ENCODE data around the gene TMEM17.

Gene TMEM17

GRCh38 chr2:62459672-62460071 is 46.3 kb downstream of the TMEM17 start:
- no peak for DNase-seq (ENCODE audit: low read depth in 1 of 2, low spot score in 1 of 2)
- no peaks in the 10 kb centered on the region for H3K27me3 ChIP-seq (ENCODE audit: insufficient read depth, poor library complexity, severe bottlenecking)
- TF ChIP-seq GABPA (IDR thresholded peaks at IDR 0.05; ENCODE audit: low read depth), result no peak
- TF ChIP-seq POLR2AphosphoS5 (IDR thresholded peaks at IDR 0.05; ENCODE audit: low read depth), result no peak
- TF ChIP-seq, protein P1, sequence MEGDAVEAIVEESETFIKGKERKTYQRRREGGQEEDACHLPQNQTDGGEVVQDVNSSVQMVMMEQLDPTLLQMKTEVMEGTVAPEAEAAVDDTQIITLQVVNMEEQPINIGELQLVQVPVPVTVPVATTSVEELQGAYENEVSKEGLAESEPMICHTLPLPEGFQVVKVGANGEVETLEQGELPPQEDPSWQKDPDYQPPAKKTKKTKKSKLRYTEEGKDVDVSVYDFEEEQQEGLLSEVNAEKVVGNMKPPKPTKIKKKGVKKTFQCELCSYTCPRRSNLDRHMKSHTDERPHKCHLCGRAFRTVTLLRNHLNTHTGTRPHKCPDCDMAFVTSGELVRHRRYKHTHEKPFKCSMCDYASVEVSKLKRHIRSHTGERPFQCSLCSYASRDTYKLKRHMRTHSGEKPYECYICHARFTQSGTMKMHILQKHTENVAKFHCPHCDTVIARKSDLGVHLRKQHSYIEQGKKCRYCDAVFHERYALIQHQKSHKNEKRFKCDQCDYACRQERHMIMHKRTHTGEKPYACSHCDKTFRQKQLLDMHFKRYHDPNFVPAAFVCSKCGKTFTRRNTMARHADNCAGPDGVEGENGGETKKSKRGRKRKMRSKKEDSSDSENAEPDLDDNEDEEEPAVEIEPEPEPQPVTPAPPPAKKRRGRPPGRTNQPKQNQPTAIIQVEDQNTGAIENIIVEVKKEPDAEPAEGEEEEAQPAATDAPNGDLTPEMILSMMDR (IDR thresholded peaks at IDR 0.05; ENCODE audit: insufficient read depth, low read length), result no peak
- no peak for TF ChIP-seq SPI1 (IDR thresholded peaks at IDR 0.05; ENCODE audit: borderline replicate concordance, low read depth)
- TF ChIP-seq, protein P2, sequence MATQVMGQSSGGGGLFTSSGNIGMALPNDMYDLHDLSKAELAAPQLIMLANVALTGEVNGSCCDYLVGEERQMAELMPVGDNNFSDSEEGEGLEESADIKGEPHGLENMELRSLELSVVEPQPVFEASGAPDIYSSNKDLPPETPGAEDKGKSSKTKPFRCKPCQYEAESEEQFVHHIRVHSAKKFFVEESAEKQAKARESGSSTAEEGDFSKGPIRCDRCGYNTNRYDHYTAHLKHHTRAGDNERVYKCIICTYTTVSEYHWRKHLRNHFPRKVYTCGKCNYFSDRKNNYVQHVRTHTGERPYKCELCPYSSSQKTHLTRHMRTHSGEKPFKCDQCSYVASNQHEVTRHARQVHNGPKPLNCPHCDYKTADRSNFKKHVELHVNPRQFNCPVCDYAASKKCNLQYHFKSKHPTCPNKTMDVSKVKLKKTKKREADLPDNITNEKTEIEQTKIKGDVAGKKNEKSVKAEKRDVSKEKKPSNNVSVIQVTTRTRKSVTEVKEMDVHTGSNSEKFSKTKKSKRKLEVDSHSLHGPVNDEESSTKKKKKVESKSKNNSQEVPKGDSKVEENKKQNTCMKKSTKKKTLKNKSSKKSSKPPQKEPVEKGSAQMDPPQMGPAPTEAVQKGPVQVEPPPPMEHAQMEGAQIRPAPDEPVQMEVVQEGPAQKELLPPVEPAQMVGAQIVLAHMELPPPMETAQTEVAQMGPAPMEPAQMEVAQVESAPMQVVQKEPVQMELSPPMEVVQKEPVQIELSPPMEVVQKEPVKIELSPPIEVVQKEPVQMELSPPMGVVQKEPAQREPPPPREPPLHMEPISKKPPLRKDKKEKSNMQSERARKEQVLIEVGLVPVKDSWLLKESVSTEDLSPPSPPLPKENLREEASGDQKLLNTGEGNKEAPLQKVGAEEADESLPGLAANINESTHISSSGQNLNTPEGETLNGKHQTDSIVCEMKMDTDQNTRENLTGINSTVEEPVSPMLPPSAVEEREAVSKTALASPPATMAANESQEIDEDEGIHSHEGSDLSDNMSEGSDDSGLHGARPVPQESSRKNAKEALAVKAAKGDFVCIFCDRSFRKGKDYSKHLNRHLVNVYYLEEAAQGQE (IDR thresholded peaks at IDR 0.05; ENCODE audit: insufficient replicate concordance, low read depth), result no peak
- H3K27ac ChIP-seq (replicated peaks), result no peak overlapping the region
- no peak overlapping the region for H3K4me3 ChIP-seq (replicated peaks; ENCODE audit: insufficient read depth, low read length)

GRCh38 chr2:62459106-62459505 is 46.9 kb downstream of the TMEM17 start:
- Histone ChIP-seq H3K27me3 (ENCODE audit: insufficient read depth, poor library complexity, severe bottlenecking) (no peaks in the 10 kb centered on the region), H3K4me3 (replicated peaks; ENCODE audit: insufficient read depth, low read length) (no peak overlapping the region), H3K27ac (replicated peaks) (no peak overlapping the region)
- no peak for DNase-seq (ENCODE audit: low read depth in 1 of 2, low spot score in 1 of 2)
- TF ChIP-seq POLR2AphosphoS5 (IDR thresholded peaks at IDR 0.05; ENCODE audit: low read depth) (no peak), SPI1 (IDR thresholded peaks at IDR 0.05; ENCODE audit: borderline replicate concordance, low read depth) (no peak), GABPA (IDR thresholded peaks at IDR 0.05; ENCODE audit: low read depth) (no peak)
- TF ChIP-seq, protein P1 (IDR thresholded peaks at IDR 0.05; ENCODE audit: insufficient read depth, low read length), result no peak
- TF ChIP-seq, protein P2 (IDR thresholded peaks at IDR 0.05; ENCODE audit: insufficient replicate concordance, low read depth), result no peak

- no peak overlapping the region for H3K27ac ChIP-seq (replicated peaks)
- H3K27me3 ChIP-seq (ENCODE audit: insufficient read depth, poor library complexity, severe bottlenecking), result no peaks in the 10 kb centered on the region
- no peak for DNase-seq (ENCODE audit: low read depth in 1 of 2, low spot score in 1 of 2)
- no peak overlapping the region for H3K4me3 ChIP-seq (replicated peaks; ENCODE audit: insufficient read depth, low read length)
- no peak for TF ChIP-seq GABPA (IDR thresholded peaks at IDR 0.05; ENCODE audit: low read depth)
- no peak for TF ChIP-seq POLR2AphosphoS5 (IDR thresholded peaks at IDR 0.05; ENCODE audit: low read depth)
- TF ChIP-seq, protein P2 (IDR thresholded peaks at IDR 0.05; ENCODE audit: insufficient replicate concordance, low read depth), result no peak
- TF ChIP-seq, protein P1 (IDR thresholded peaks at IDR 0.05; ENCODE audit: insufficient read depth, low read length), result no peak
- no peak for TF ChIP-seq SPI1 (IDR thresholded peaks at IDR 0.05; ENCODE audit: borderline replicate concordance, low read depth)
Observed at GRCh38 chr2:62458671-62459081, 47.3 kb downstream of the TMEM17 start.

Measured in HL-60 (cell line).